Activated naive CD8-positive, alpha-beta T cell treated with anti-CD3 and anti-CD28 coated beads, Interleukin-2, amount 50 U/mL, for 16 hours (primary cell): ENCODE results near the gene COL19A1.

Experiments used
- DNase-seq: peaks from one replicate; pipeline ENCODE4 v3.0.0-alpha.2; 2020; ENCODE audit warnings: low read depth, low spot score

Gene COL19A1

GRCh38 chr6:70059039-70059719 is 192.8 kb downstream of the COL19A1 start:
- DNase-seq, result no peak

- DNase-seq, result no peak
These were observed 194.3 kb downstream of the COL19A1 start for GRCh38 chr6:70060680-70061079.

GRCh38 chr6:70061546-70061945 is 195.2 kb downstream of the COL19A1 start:
- no peak for DNase-seq

- no peak for DNase-seq
These were observed 195.7 kb downstream of the COL19A1 start for GRCh38 chr6:70062010-70062409.

GRCh38 chr6:70072540-70073179 is 206.3 kb downstream of the COL19A1 start:
- DNase-seq, result no peak

GRCh38 chr6:70073637-70074036 is 207.3 kb downstream of the COL19A1 start:
- no peak for DNase-seq

GRCh38 chr6:70079241-70079640 is 212.9 kb downstream of the COL19A1 start:
- no peak for DNase-seq

GRCh38 chr6:70080443-70081070 is 214.2 kb downstream of the COL19A1 start:
- DNase-seq, result no peak

GRCh38 chr6:70082830-70083229 is 216.5 kb downstream of the COL19A1 start:
- no peak for DNase-seq

GRCh38 chr6:70086806-70087205 is 220.4 kb downstream of the COL19A1 start:
- DNase-seq, result no peak

- no peak for DNase-seq
These were observed 227.8 kb downstream of the COL19A1 start for GRCh38 chr6:70094156-70094555.

- DNase-seq, result no peak
These were observed 233.4 kb downstream of the COL19A1 start for GRCh38 chr6:70099732-70100131.

GRCh38 chr6:70103798-70104197 is 237.4 kb downstream of the COL19A1 start:
- no peak for DNase-seq

- DNase-seq, result no peak
These were observed 241.7 kb downstream of the COL19A1 start for GRCh38 chr6:70107852-70108629.

- no peak for DNase-seq
These were observed 244.0 kb downstream of the COL19A1 start for GRCh38 chr6:70110126-70111022.

- DNase-seq, result no peak
These were observed 245.4 kb downstream of the COL19A1 start for GRCh38 chr6:70111737-70112136.

- DNase-seq, result no peak
These were observed 246.4 kb downstream of the COL19A1 start for GRCh38 chr6:70112716-70113115.

GRCh38 chr6:70113171-70113570 is 246.8 kb downstream of the COL19A1 start:
- no peak for DNase-seq

- no peak for DNase-seq
These were observed 252.3 kb downstream of the COL19A1 start for GRCh38 chr6:70118670-70119069.

GRCh38 chr6:70119218-70119835 is 253.0 kb downstream of the COL19A1 start:
- no peak for DNase-seq

- DNase-seq, result no peak
These were observed 258.1 kb downstream of the COL19A1 start for GRCh38 chr6:70124443-70124842.
